Measurements from ENCODE around the gene OPHN1. TPM values are rescaled to one million over a fixed set of nuclear protein-coding genes. Genes with fewer than 3 reads are reported as not detected.

Gene OPHN1
- total RNA-seq, 1 donor from 2014 or later: 3.7 TPM

Other genes with a start within 250 kb of the OPHN1 start
- 33.0 and 38.2 TPM in 2 replicates for gene YIPF6, start 65.6 kb upstream of the OPHN1 start, total RNA-seq
- 1.0 and 1.3 TPM in 2 replicates for gene STARD8, start 214.2 kb upstream of the OPHN1 start, total RNA-seq